ENCODE data around the gene PLCB4.
A peak's percentile ranks its signal among the peaks of the same experiment; 100 is the strongest.

The PLCB4 gene

GRCh38 chr20:9294041-9294440, 225.2 kb downstream of the PLCB4 start:
- DNase-seq (ENCODE audit: low read depth), result peak; percentile 22
- in situ Hi-C loops (cut with HindIII; ENCODE audit: low sequenced_read_pairs), result loop anchor here (5.0 kb wide), 1 partner anchor 38 kb away; no protein-coding TSS in a partner anchor
- H3K4me3 ChIP-seq (ENCODE audit: low read depth, low read length), result no peak overlapping the region

GRCh38 chr20:9298906-9299305, 230.0 kb downstream of the PLCB4 start:
- H3K4me3 ChIP-seq (ENCODE audit: low read depth, low read length), result no peak overlapping the region
- DNase-seq (ENCODE audit: low read depth), result no peak
- TF ChIP-seq CTCF (IDR thresholded peaks at IDR 0.05; ENCODE audit: low read depth, low read length, missing control alignments), result no peak
- in situ Hi-C loops (cut with HindIII; ENCODE audit: low sequenced_read_pairs), result no loop called here

More at GRCh38 chr20:9294041-9294440, 225.2 kb downstream of the PLCB4 start:
- no peak for TF ChIP-seq CTCF (IDR thresholded peaks at IDR 0.05; ENCODE audit: low read depth, low read length, missing control alignments)

- in situ Hi-C loops (cut with HindIII; ENCODE audit: low sequenced_read_pairs), result no loop called here
- no peak overlapping the region for H3K4me3 ChIP-seq (ENCODE audit: low read depth, low read length)
- DNase-seq (ENCODE audit: low read depth), result no peak
- TF ChIP-seq CTCF (IDR thresholded peaks at IDR 0.05; ENCODE audit: low read depth, low read length, missing control alignments), result no peak
Observed at GRCh38 chr20:9300080-9300479, 231.2 kb downstream of the PLCB4 start.

- in situ Hi-C loops (cut with HindIII; ENCODE audit: low sequenced_read_pairs), result no loop called here
- no peak overlapping the region for H3K4me3 ChIP-seq (ENCODE audit: low read depth, low read length)
- TF ChIP-seq CTCF (IDR thresholded peaks at IDR 0.05; ENCODE audit: low read depth, low read length, missing control alignments), result no peak
- no peak for DNase-seq (ENCODE audit: low read depth)
Observed at GRCh38 chr20:9300534-9300933, 231.6 kb downstream of the PLCB4 start.

- in situ Hi-C loops (cut with HindIII; ENCODE audit: low sequenced_read_pairs), result no loop called here
- no peak overlapping the region for H3K4me3 ChIP-seq (ENCODE audit: low read depth, low read length)
- TF ChIP-seq CTCF (IDR thresholded peaks at IDR 0.05; ENCODE audit: low read depth, low read length, missing control alignments), result no peak
- peak; percentile 43 for DNase-seq (ENCODE audit: low read depth)
Observed at GRCh38 chr20:9301129-9302090, 232.5 kb downstream of the PLCB4 start.

GRCh38 chr20:9302091-9302462, 233.2 kb downstream of the PLCB4 start:
- DNase-seq (ENCODE audit: low read depth), result no peak
- no peak for TF ChIP-seq CTCF (IDR thresholded peaks at IDR 0.05; ENCODE audit: low read depth, low read length, missing control alignments)
- in situ Hi-C loops (cut with HindIII; ENCODE audit: low sequenced_read_pairs), result no loop called here
- H3K4me3 ChIP-seq (ENCODE audit: low read depth, low read length), result no peak overlapping the region

All from astrocyte of the cerebellum (primary cell).